GM10266 (cell line): ENCODE measurements around the gene GMDS.

Experiments used
- DNase-seq: peaks from one replicate; pipeline ENCODE4 v3.0.0; 2012; ENCODE audit errors: extremely low spot score
- CTCF ChIP-seq: IDR thresholded peaks from 2 replicates; pipeline ENCODE4 v1.5.1; 2012; ENCODE audit warnings: mild to moderate bottlenecking, low read depth; ENCODE audit not compliant: control insufficient read depth, insufficient read depth; ENCODE audit errors: missing control alignments

GMDS gene

GRCh38 chr6:2061880-2062279, 183.5 kb downstream of the GMDS start:
- TF ChIP-seq CTCF: no peak
- DNase-seq: no peak

GRCh38 chr6:2055911-2056310, 189.5 kb downstream of the GMDS start:
- no peak for DNase-seq
- TF ChIP-seq CTCF: no peak

GRCh38 chr6:2055143-2055542, 190.3 kb downstream of the GMDS start:
- TF ChIP-seq CTCF: no peak
- no peak for DNase-seq

- no peak for TF ChIP-seq CTCF
- no peak for DNase-seq
Observed at GRCh38 chr6:2054516-2055067, 190.8 kb downstream of the GMDS start.

GRCh38 chr6:2053691-2054090, 191.7 kb downstream of the GMDS start:
- no peak for DNase-seq
- no peak for TF ChIP-seq CTCF

GRCh38 chr6:2047855-2048254, 197.6 kb downstream of the GMDS start:
- no peak for DNase-seq
- TF ChIP-seq CTCF: no peak

GRCh38 chr6:2044192-2044591, 201.2 kb downstream of the GMDS start:
- DNase-seq: no peak
- TF ChIP-seq CTCF: no peak
